DMS79 treated with DMSO at 0.1 percent for 48 hours (cell line): ENCODE data around the gene TNFSF10.
A peak's percentile ranks its signal among the peaks of the same experiment; 100 is the strongest.

Source experiments
- DNase-seq: peaks from one replicate; lab custom pipeline; 2025; lab: John Stamatoyannopoulos, UW

TNFSF10 gene

DNA sequence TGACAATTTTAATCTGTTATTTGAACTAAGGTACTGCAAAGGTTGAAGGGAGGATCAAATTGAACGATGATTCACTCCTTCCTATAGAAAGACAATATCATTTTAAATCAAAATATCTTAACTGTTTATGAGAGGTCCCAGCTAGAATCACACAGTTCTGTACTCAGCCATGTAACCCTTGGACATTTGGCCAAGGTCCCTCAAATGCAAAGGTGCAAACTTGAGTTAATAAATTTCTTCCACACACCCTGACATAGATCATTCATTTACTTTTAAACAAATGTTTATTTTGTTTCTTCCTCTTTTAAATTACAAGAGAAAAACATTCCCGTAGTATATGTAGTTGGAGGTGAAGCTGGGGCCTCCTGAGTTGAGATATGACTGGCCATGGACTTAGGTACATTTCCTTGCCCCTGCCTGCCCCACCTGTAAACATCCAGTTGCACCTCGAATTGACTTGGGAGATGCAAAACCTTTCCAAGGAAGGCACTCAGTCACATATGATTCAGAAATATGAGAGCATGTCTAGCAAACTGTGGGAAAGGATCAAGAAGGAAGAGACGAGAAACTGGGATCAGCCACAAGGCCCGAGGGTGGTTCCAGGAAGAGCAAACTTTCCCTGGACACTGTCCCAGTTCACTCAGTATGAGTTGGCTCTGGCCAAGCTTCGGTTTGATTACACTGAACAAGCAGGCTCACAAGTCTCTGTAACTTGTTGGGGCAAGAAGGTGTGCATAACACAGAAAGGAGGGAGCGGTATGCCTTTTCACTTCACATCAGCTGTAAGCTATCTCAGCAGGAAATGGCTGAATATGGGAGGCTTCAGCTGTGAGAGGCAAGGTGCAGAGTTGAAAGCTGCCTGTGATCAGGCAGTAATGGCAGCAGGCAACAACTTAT lies 6.7 kb downstream of the TNFSF10 start:
- no peak for DNase-seq

DNA sequence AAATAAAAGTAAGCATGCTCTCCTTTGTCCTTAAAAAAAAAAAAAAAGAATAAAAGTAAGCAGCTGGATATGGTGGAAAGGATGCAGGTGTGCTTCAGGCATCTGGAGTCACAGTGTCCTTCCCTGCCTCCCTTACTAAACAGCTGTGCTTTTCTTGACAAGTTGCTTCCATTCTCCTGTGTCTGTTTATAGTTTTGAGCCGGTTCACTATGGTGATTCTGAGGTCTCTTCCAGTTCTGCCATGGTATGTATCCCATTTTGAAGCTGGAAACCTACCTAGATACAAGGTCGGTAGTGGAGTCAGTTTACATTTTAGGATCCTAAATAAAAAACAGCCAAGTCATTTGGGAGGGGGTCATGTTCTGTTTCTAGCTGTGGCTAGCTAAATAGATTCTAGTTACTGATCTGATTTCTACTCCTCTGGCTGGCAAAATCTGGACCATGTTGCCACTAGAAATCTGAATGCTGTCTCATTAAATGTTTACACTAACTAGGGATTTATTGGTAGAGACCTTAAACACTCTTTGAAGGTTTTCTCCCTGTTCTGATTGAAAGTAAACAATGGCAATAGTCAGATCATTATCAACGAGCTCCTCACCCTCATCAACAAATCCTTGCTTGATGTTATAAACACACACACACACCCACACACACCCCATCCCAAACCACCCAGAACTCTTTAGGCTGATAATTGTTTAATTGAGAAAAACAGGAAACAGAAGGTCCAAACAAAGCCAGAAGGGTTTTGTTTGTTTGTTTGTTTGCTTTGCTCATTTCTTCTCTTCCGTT lies 7.9 kb downstream of the TNFSF10 start:
- DNase-seq = no peak

DNA sequence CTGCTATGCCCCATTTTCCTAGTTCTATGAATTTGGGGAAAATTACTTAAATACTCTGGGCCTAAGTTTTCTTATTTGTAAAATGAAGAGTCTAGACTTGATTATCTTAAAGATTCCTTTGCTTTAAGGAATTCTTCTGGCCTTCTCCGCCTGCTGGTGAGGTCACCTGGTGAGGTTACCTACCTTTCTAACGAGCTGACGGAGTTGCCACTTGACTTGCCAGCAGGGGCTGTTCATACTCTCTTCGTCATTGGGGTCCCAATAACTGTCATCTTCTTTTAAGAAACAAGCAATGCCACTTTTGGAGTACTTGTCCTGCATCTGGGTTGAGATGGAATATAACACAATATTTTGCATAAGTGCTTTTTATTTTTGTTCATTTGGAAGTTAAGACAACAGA lies 8.6 kb downstream of the TNFSF10 start:
- DNase-seq = no peak

DNA sequence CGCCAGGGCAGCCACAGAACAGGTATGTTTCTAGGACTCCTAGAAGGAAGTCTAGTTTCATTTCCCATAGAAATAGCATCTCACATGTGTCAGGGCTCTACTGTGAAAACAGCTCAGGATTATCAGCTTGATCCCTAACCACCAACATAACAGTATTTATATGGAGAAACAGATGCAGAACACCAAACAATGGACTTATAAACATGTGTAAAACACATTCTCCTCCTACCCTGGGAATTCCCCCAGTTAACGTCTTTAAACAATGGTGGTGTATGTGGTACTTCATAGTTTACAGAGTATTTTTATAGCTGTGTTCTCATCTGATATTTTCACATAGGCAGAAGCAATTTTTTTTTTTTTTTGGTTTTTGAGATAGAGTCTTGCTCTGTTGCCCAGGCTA lies 9.7 kb downstream of the TNFSF10 start:
- no peak for DNase-seq

DNA sequence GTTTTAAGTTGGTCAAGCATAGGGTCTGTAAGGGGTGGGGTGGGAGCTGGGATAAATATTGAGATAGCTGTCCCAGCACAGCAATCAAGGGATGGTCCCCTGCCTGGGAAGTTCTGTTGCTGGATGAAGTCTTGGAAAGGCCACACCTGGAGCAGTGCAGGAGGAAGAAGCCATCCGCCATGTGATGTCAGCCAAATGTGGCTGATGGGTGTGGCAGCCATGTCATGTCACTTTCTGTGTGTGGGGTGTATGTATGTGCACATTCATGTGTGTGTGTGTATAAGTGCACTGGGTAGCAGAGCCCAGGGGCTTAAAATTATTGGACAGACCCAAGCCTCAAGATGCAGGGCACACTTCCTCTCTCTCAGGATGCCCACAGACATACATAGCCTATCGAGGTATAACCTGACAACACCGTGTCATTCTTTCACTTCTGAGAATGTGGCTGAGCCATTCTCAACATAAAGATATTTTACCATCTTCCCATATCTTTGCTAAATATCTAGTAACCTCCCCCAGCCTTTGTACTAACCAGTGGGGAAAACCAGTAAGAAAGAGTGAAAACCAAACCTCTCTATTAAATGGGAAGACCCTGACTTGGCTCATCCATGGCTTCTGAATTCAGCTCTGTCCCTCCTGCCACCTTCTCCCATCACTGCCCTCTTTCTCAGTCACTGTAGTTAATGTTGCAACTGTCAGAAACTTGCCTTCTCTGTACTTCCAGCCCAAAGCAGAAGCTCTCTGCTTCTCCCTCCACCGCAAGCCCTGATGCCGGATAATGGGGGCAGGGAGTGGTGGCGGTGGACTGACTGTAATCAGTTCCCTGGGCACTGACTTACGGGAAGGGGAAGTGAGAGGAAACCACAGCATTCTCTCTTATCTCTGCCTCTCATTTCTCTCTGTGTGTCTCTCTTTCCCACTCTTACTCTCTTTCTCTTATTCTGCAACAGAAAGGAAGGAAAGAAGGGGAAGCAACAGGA lies 11.2 kb downstream of the TNFSF10 start:
- DNase-seq = no peak

DNA sequence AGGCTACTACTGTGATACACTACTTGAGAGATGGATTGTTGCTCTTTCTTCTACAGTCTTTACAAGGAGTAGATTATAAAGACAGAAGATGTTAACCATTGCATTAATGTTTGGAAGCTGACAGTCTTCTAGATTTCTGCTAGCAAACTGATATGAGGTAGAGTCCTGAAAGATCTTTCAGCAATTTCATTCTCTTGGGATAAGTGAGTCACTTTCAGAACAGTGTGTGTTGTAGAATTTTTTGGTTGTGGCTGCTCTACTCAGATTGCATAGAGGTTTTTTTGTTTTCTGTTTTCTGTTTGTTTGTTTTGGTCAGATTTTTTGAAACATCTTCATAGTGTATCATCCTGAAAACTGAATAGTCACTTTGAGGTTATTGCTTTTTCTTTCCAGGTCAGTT lies 17.1 kb downstream of the TNFSF10 start:
- no peak for DNase-seq

DNA sequence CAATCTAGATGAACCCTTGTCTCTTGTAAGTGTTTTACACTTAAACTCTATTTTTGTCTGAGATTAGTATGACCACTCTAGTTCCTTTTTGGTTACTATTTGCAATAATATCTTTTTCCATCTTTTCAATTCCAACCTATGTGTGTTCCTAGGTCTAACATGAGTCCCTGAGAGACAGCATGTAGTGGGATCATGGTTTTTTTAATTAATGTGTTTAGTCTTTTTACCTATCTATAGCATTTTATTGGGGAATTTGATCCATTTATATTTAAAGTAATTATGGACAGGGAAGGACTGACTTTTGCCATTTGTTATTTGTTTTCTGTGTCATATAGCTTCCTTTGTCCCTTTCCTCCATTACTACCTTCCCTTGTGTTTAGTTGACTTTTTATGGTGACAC lies 21.7 kb downstream of the TNFSF10 start:
- no peak for DNase-seq

DNA sequence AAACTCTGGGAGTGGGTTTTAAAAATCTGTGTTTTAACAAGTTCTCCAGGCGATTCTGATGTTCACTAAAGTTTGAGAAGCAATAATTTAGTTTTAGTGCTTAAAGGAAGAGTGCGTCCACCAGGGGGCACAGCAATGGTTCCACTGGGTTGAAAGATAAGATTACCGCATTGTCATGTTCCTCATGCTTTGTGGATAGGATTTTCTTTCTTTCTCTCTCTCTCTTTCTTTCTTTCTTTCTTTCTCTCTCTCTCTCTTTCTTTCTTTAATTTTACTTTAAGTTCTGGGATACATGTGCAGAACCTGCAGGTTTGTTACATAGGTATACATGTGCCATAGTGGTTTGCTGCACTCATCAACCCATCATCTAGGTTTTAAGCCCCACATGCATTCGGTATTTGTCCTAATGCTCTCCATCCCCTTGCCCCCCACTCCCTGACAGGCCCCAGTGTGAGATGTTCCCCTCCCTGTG lies 33.0 kb downstream of the TNFSF10 start:
- DNase-seq = peak; percentile 2

DNA sequence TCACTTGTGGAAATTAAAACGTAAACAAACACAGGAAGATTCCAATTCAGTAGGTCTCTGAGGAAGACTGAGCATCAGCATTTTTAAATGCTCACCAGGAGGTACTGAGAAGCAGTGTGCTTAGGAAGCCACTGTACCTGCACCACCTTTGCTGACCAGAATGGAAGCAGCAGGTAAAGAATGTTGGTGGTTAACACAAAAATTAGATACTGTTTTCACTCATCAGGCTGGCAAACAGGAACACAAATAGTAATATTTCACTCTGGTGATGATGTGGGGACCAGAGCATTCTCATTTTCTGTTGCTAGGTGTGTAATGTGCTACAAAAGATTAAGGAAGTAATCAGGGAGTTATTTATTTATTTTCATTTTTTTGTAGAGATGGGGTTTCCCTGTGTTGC lies 45.1 kb downstream of the TNFSF10 start:
- DNase-seq = no peak

DNA sequence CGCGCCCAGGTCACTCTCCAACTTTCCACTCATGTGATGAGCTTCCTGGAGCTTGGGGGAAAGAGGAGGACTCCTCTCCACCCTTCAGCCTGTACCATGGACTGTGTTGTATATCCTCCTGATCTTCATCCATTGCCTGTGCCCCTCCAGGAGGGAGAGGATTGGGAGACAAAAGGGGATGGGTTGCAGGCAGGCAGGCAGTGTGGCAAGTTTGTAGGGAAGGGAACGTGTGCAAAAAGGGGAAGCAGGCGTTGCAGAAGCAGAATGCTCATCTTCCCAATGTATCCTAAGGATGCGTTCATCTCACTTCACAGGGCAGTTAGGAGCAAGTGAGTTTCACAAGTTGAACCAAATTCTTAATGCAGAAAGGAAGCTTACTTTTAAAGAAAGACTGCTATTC lies 46.9 kb downstream of the TNFSF10 start:
- no peak for DNase-seq

DNA sequence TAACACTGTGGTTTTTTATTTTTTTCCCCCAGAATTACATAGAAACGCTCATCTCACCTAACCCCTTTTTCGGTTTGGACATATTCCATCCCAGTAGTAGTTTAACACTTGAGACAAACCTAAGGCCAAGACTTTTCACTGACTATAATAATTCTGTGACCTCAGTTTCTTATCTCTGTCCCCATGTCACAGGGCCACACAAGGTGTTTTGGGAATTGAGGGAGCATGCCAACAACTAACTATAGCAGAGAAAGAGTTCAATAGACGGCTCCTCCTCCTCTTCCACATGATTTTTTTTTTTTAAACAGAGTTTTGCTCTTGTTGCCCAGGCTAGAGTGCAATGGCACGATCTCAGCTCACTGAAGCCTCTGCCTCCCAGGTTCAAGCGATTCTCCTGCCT lies 47.5 kb downstream of the TNFSF10 start:
- DNase-seq = no peak

DNA sequence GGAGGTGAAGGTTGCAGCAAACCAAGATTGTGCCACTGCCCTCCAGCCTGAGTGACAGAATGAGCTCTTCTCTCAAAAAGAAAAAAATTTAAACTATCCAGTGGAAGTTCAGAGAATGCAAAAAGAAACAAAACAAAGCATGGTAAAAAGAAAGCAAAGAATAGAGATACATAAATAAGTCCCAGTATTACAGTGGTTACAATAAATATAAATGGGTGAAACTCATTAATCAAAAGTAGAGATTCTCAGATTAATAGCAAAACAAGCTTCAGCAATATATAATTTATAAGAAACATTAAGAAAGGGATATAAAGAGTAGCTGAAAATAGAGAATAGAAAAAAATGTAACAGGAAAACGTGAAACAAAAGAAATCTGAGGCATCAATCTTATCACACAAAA lies 51.3 kb downstream of the TNFSF10 start:
- DNase-seq = no peak

DNA sequence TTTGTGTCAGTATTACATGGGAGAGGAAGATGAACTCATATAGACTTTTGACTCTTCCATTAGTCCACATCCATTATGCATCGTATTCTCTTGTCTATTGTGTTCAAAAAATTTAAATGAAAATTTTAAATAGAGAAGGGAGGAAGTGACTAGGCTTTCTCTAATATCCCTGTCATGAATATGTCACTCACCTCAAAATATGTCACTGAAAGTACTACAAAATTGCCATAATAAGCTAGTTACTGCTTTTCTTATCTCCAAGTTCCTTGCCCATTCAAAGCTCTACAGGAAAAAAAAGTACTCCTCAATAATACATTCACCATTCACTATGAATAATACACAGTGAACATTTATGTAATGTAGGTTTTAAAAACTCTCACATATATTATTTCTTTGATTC lies 52.6 kb downstream of the TNFSF10 start:
- no peak for DNase-seq

DNA sequence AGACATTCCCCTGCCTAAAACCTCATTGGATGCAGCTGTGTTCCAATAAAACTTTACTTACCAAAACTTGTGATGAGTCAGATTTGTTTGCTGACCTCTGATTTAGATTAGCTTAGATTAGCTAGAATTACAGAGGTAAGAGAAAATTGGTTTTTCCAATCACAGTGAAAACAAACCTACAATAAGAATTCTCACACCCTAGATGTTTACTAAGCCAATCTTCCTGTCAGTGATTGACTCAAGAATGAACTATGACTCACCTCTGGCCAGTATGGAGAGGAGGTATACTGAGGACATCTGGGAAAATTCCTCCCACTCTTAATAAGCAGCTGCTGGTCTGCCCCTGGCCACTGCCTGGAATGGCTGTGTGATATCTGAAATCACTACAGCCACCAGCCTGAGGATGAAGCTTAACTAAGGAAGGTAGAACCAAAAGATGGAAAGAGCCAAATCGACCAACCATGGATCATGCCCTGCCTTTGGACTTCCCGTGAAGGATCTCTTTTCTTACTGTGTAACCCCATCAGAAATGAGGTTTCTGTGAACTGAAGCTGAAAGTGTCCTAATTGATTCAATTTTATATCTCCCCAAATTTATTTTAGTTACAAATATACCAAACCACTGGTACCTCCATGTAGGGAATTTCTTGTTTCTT lies 55.9 kb downstream of the TNFSF10 start:
- DNase-seq = no peak

DNA sequence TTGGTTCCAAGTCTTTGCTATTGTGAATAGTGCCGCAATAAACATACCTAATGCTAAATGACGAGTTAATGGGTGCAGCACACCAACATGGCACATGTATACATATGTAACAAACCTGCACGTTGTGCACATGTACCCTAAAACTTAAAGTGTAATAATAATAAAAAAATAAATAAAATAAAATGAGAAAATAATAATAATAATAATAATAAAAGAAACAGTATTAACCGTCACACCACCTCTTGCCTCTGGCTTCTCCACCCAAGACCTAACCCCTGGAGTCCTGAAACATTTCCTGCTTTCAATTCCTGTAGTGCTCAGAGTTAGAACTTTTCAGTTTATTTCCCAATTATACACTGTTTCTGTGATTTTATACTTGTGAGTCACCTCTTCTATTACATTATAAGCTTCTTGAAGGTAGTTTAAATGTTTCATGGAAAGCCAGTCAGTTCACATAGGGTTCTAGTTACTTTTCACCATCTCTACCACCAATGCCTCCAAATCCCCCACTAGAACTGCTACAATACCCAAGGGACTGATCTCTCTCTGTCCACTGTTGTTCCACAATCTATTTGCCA lies 56.6 kb downstream of the TNFSF10 start:
- no peak for DNase-seq

DNA sequence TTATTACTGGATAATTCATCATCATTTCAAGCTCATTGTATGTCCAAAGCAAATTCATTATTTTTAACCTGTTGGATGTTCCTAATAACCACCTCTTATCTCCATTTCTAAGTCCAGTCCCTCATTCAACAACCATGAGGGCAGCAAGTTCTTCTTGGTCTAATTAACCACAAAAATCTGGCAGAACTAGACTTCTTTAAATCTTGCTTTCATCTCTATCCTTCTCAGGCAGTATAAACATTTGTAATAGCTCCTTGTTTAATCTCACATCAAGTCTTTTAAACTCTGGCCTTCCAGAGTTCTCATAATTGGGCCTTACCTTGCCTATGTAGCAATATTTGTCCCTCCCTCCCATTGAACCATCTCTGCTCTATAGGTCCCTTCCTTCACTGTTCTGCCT lies 57.9 kb downstream of the TNFSF10 start:
- DNase-seq = no peak

DNA sequence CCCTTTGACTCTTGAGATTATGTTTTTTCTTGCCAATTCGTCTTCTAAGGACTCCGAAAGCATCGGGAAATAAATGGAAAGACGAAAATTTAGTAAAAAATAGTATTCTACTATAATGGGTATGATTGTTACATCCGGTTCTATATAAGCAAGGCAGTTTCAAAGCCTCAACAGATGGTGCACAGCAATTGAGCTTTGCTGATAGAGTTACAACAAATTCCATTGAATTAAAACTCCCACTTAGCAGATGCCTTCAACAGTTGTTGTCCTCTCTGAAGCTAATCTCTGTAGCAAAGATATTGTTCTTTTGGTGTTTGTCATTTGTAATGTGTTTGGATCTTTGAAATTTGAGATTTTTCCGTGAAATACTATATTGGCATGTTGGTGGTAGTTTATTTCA lies 58.9 kb downstream of the TNFSF10 start:
- DNase-seq = no peak

DNA sequence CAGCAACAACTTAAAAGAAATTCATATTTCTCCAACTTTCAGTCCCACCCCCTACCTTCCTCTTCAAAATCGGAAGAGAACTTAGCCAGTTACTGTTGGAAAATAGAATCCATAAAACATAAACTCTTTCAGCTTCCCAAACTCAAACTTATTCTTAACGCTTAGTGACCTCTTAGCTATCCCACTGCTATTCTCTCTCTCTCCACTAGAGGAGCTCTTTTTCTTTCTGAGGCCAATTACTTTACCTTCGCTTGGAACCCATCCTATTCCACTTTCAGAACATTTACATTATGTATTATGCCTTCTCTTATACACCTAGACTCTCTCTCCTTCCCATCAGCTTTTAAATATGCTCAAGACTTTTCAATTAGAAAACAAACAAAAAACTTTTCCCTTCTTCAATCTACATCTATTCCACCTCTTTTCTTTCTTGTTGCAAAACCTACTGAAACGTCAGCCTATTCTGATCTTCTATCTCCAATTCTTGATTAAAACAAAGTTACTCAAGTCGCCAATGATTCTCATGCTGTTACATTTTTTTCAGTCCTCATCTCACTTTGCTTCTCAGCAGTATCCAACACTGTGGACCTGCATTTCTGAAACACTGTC lies 61.6 kb downstream of the TNFSF10 start:
- no peak for DNase-seq

DNA sequence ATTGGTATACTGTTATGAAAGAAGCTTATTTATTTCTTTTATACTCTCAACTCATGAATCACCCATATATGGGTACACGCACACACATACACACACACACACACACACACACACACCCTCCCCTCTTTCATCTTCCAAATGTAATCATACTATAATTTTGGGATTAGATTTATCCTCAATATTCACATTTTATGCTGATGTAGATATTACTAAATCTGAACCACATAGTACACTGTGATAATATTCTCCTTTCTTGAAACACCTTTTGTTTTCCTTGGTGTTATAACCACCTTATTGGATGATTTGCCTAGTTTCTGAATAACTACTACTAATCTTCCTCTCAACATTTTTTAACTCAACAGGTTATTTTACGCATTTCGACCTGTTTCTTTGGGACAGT lies 66.8 kb downstream of the TNFSF10 start:
- no peak for DNase-seq
